ENCODE data around the gene MRLN. TPM values are rescaled to one million over a fixed set of nuclear protein-coding genes. Genes with fewer than 3 reads are reported as not detected.
"Not testable (repeated sequence)": the region's sequence is repeated elsewhere in the genome, so short reads cannot be mapped to it uniquely, and the experiment has no call there.

Gene MRLN
- total RNA-seq, 2 donors from 2014 or later: not detected

DNA sequence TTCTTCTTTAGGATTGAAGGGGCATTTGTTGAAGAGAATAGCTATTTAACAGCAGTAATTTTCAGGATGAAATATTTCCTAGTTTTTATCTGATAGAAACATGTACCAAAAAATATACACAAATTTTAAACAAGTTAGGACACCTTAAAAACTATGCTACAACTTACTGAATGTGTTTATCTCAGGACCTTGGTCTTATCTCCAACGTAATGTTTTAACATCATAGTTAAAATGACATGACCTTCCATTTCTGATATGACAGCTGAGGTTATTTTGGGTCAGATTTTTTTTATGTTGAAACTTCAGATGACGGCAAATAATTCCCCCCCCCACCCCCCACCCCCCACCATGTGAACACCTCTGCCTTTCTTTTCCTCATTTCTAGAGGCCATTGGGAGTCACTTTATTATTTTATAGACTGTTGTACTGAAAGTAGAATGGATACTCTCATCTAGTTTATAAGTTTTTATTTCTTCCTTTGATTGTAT lies 8.0 kb downstream of the MRLN start:
- no peaks in the 10 kb centered on the region for H3K9me3 ChIP-seq
- H3K4me1 ChIP-seq (ENCODE audit: control insufficient read depth in 1 of 2, low read depth in 2 of 2): no peaks in the 10 kb centered on the region
- H3K27ac ChIP-seq: no peak overlapping the region
- no peak overlapping the region for H3K4me3 ChIP-seq
- no peaks in the 10 kb centered on the region for H3K27me3 ChIP-seq (replicated peaks; ENCODE audit: insufficient read depth)
- TF ChIP-seq, protein P1, sequence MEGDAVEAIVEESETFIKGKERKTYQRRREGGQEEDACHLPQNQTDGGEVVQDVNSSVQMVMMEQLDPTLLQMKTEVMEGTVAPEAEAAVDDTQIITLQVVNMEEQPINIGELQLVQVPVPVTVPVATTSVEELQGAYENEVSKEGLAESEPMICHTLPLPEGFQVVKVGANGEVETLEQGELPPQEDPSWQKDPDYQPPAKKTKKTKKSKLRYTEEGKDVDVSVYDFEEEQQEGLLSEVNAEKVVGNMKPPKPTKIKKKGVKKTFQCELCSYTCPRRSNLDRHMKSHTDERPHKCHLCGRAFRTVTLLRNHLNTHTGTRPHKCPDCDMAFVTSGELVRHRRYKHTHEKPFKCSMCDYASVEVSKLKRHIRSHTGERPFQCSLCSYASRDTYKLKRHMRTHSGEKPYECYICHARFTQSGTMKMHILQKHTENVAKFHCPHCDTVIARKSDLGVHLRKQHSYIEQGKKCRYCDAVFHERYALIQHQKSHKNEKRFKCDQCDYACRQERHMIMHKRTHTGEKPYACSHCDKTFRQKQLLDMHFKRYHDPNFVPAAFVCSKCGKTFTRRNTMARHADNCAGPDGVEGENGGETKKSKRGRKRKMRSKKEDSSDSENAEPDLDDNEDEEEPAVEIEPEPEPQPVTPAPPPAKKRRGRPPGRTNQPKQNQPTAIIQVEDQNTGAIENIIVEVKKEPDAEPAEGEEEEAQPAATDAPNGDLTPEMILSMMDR (IDR thresholded peaks at IDR 0.05): no peak
- no peaks in the 10 kb centered on the region for H3K36me3 ChIP-seq
- DNase-seq (ENCODE audit: low spot score): no peak
- no peak for ATAC-seq (ENCODE audit: insufficient number of reproducible peaks, low FRiP score, low read depth)

DNA sequence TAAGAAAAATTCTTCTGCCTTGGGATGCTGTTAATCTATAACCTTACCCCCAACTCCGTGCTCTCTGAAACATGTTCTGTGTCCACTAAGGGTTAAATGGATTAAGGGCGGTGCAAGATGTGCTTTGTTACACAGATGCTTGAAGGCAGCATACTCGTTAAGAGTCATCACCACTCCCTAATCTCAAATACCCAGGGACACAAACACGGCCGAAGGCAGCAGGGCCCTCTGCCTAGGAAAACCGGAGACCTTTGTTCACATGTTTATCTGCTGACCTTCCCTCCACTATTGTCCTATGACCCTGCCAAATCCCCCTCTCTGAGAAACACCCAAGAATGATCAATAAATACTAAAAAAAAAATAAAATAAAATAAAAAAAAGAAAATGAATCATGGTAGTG lies 8.5 kb downstream of the MRLN start:
- not testable (repeated sequence) for H3K4me1 ChIP-seq (ENCODE audit: control insufficient read depth in 1 of 2, low read depth in 2 of 2); DNase-seq (ENCODE audit: low spot score); H3K36me3 ChIP-seq; H3K4me3 ChIP-seq; H3K27me3 ChIP-seq (replicated peaks; ENCODE audit: insufficient read depth); ATAC-seq (ENCODE audit: insufficient number of reproducible peaks, low FRiP score, low read depth); H3K9me3 ChIP-seq; H3K27ac ChIP-seq

GRCh38 chr10:59744156-59744555 lies 9.1 kb downstream of the MRLN start:
- H3K27me3 ChIP-seq (replicated peaks; ENCODE audit: insufficient read depth); H3K36me3 ChIP-seq; DNase-seq (ENCODE audit: low spot score); ATAC-seq (ENCODE audit: insufficient number of reproducible peaks, low FRiP score, low read depth); H3K9me3 ChIP-seq; H3K27ac ChIP-seq; H3K4me3 ChIP-seq; H3K4me1 ChIP-seq (ENCODE audit: control insufficient read depth in 1 of 2, low read depth in 2 of 2): not testable (repeated sequence)

DNA sequence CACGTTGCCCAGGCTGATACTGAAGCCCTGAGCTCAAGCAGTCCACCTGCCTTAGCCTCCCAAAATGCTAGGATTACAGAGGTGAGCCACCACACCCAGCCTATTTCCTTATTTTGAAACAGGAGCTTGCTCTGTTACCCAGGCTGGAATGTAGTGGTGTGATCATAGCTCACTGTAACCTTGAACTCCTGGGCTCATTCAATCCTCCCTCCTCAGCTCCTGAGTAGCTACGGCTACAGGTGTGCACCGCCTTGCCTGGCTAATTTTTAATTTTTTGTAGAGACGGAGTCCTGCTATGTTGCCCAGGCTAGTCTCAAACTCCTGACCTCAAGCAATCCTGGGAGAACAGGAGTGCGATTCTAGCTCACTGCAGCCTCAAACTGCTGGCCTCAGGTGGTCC lies 11.7 kb downstream of the MRLN start:
- H3K4me3 ChIP-seq: no peak overlapping the region
- DNase-seq (ENCODE audit: low spot score): no peak
- TF ChIP-seq, protein P1 (IDR thresholded peaks at IDR 0.05): no peak
- no peak overlapping the region for H3K27ac ChIP-seq
- H3K9me3 ChIP-seq: no peaks in the 10 kb centered on the region
- no peak for ATAC-seq (ENCODE audit: insufficient number of reproducible peaks, low FRiP score, low read depth)
- no peaks in the 10 kb centered on the region for H3K4me1 ChIP-seq (ENCODE audit: control insufficient read depth in 1 of 2, low read depth in 2 of 2)
- H3K27me3 ChIP-seq (replicated peaks; ENCODE audit: insufficient read depth): no peaks in the 10 kb centered on the region
- no peaks in the 10 kb centered on the region for H3K36me3 ChIP-seq

DNA sequence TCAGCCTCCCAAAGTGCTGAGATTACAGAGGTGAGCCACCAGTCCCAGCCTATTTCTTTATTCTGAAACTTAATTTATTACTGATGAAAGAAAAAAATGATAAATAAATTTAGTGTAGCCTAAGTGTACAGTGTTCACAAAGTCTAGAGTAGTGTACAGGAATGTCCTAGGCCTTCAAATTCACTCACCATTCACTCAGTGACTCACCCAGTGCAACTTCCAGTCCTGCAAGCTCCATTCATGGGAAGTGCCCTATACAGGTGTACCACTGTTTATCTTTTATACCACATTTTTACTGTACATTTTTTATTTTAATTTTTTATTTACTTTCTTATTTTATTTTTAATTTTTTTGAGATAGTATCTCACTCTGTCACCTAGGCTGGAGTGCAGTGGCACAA lies 12.2 kb downstream of the MRLN start:
- no peaks in the 10 kb centered on the region for H3K4me1 ChIP-seq (ENCODE audit: control insufficient read depth in 1 of 2, low read depth in 2 of 2)
- no peaks in the 10 kb centered on the region for H3K36me3 ChIP-seq
- no peak overlapping the region for H3K27ac ChIP-seq
- ATAC-seq (ENCODE audit: insufficient number of reproducible peaks, low FRiP score, low read depth) (no peak), DNase-seq (ENCODE audit: low spot score) (no peak)
- no peaks in the 10 kb centered on the region for H3K9me3 ChIP-seq
- no peak overlapping the region for H3K4me3 ChIP-seq
- TF ChIP-seq, protein P1 (IDR thresholded peaks at IDR 0.05): no peak
- H3K27me3 ChIP-seq (replicated peaks; ENCODE audit: insufficient read depth): no peaks in the 10 kb centered on the region

GRCh38 chr10:59736749-59737148 lies 16.5 kb downstream of the MRLN start:
- no peak overlapping the region for H3K4me3 ChIP-seq
- H3K9me3 ChIP-seq: no peaks in the 10 kb centered on the region
- DNase-seq (ENCODE audit: low spot score) (no peak), ATAC-seq (ENCODE audit: insufficient number of reproducible peaks, low FRiP score, low read depth) (no peak)
- TF ChIP-seq, protein P1 (IDR thresholded peaks at IDR 0.05): no peak
- H3K27ac ChIP-seq: no peak overlapping the region
- no peaks in the 10 kb centered on the region for H3K27me3 ChIP-seq (replicated peaks; ENCODE audit: insufficient read depth)
- H3K36me3 ChIP-seq: no peaks in the 10 kb centered on the region
- H3K4me1 ChIP-seq (ENCODE audit: control insufficient read depth in 1 of 2, low read depth in 2 of 2): no peaks in the 10 kb centered on the region
